Calu3 (cell line): ENCODE data around the gene SOX21. TPM values are rescaled to one million over a fixed set of nuclear protein-coding genes. Genes with fewer than 3 reads are reported as not detected.
"Not testable (repeated sequence)": the region's sequence is repeated elsewhere in the genome, so short reads cannot be mapped to it uniquely, and the experiment has no call there.

ENCODE experiments used
- BruUV-seq: library from RNA; stranded (reverse); fragments of 400-500 nt; replicated peaks from 2 replicates; lab custom pipeline; 2021; lab: Mats Ljungman, UMichigan
- CTCF ChIA-PET: fragments of 300-600 bp; sonication (Branson Sonifier 250); formaldehyde crosslinking; loops from one replicate; lab custom pipeline; 2022; ENCODE audit warnings: antibody characterized with exemption; lab: Charles Lee
- DNase-seq: peaks from one replicate; pipeline ENCODE4 v3.0.0; 2022
- H3K27ac Mint-ChIP-seq: one replicate; pipeline ENCODE4 v1.8.0; 2022; ENCODE audit warnings: mixed read lengths; ENCODE audit not compliant: unreplicated experiment
- H3K27me3 Mint-ChIP-seq: one replicate; pipeline ENCODE4 v1.8.0; 2022; ENCODE audit warnings: mixed read lengths; ENCODE audit not compliant: unreplicated experiment
- H3K36me3 Mint-ChIP-seq: one replicate; pipeline ENCODE4 v1.8.0; 2022; ENCODE audit warnings: mild to moderate bottlenecking, moderate library complexity, mixed read lengths; ENCODE audit not compliant: insufficient read depth, unreplicated experiment
- H3K4me1 Mint-ChIP-seq: one replicate; pipeline ENCODE4 v1.8.0; 2022; ENCODE audit warnings: mild to moderate bottlenecking, low read depth, mixed read lengths; ENCODE audit not compliant: unreplicated experiment
- H3K4me3 Mint-ChIP-seq: one replicate; pipeline ENCODE4 v1.8.0; 2022; ENCODE audit warnings: mild to moderate bottlenecking, low read depth, moderate library complexity, mixed read lengths; ENCODE audit not compliant: unreplicated experiment
- H3K9me3 Mint-ChIP-seq: one replicate; pipeline ENCODE4 v1.8.0; 2022; ENCODE audit warnings: low read depth, mixed read lengths; ENCODE audit not compliant: unreplicated experiment
- intact Hi-C: fragments of 100-400 bp; cut with micrococcal nuclease; formaldehyde crosslinking; loops from one replicate; pipeline ENCODE4 v1.10.0; 2022; ENCODE audit not compliant: unreplicated experiment
- total RNA-seq: library from RNA; stranded (reverse); gene quantifications from 2 replicates; pipeline ENCODE4 v1.2.3, GENCODE V29; 2022
- TF ChIP-seq, protein P1 (sequence below): fragments of 200-600 bp; IDR thresholded peaks from one replicate; pipeline ENCODE4 v1.8.0; 2022; ENCODE audit warnings: antibody characterized with exemption; ENCODE audit not compliant: unreplicated experiment

The SOX21 gene
- total RNA-seq, 1 experiment from 2014 or later = not detected

DNA sequence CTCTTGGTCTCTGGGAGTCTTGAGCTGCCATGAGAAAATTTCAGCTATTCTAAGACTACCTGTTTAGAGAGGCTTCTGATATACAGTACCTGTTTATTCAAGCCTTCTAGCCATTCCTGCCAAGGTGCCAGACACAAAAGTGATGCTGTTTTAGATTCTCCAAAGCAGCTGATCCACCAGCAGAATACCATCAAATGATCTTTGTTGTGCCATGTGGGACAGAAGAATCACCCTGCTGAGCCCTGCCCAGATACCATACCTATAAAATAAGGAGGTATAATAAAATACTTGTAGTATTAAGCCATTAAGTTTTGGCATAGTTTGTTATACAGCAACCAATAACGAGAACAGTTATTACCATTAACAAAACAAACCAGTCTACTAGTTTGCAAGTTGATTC is 14.1 kb upstream of the SOX21 start:
- no peaks in the 10 kb centered on the region for H3K4me1 Mint-ChIP-seq
- no peak overlapping the region for H3K27ac Mint-ChIP-seq
- BruUV-seq = no TSS peak
- H3K27me3 Mint-ChIP-seq = no peaks in the 10 kb centered on the region
- DNase-seq = no peak
- H3K9me3 Mint-ChIP-seq = no peaks in the 10 kb centered on the region
- H3K4me3 Mint-ChIP-seq = no peak overlapping the region
- intact Hi-C loops = no loop called here
- no peaks in the 10 kb centered on the region for H3K36me3 Mint-ChIP-seq
- CTCF ChIA-PET = no interaction called here
- TF ChIP-seq, protein P1, sequence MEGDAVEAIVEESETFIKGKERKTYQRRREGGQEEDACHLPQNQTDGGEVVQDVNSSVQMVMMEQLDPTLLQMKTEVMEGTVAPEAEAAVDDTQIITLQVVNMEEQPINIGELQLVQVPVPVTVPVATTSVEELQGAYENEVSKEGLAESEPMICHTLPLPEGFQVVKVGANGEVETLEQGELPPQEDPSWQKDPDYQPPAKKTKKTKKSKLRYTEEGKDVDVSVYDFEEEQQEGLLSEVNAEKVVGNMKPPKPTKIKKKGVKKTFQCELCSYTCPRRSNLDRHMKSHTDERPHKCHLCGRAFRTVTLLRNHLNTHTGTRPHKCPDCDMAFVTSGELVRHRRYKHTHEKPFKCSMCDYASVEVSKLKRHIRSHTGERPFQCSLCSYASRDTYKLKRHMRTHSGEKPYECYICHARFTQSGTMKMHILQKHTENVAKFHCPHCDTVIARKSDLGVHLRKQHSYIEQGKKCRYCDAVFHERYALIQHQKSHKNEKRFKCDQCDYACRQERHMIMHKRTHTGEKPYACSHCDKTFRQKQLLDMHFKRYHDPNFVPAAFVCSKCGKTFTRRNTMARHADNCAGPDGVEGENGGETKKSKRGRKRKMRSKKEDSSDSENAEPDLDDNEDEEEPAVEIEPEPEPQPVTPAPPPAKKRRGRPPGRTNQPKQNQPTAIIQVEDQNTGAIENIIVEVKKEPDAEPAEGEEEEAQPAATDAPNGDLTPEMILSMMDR = no peak

GRCh38 chr13:94722609-94723345 is 10.4 kb upstream of the SOX21 start:
- H3K4me3 Mint-ChIP-seq = no peak overlapping the region
- H3K27ac Mint-ChIP-seq = no peak overlapping the region
- H3K36me3 Mint-ChIP-seq = no peaks in the 10 kb centered on the region
- intact Hi-C loops = no loop called here
- H3K27me3 Mint-ChIP-seq = peaks cover 7% of the 10 kb centered on the region
- no peaks in the 10 kb centered on the region for H3K4me1 Mint-ChIP-seq
- TF ChIP-seq, protein P1 = no peak
- BruUV-seq = no TSS peak
- no peak for DNase-seq
- H3K9me3 Mint-ChIP-seq = no peaks in the 10 kb centered on the region
- CTCF ChIA-PET = no interaction called here

GRCh38 chr13:94718697-94719096 is 6.4 kb upstream of the SOX21 start:
- H3K9me3 Mint-ChIP-seq, H3K27ac Mint-ChIP-seq, CTCF ChIA-PET, H3K4me1 Mint-ChIP-seq, intact Hi-C loops, H3K4me3 Mint-ChIP-seq, DNase-seq, H3K36me3 Mint-ChIP-seq, BruUV-seq: not testable (repeated sequence)
- H3K27me3 Mint-ChIP-seq = peaks cover 12% of the 10 kb centered on the region

DNA sequence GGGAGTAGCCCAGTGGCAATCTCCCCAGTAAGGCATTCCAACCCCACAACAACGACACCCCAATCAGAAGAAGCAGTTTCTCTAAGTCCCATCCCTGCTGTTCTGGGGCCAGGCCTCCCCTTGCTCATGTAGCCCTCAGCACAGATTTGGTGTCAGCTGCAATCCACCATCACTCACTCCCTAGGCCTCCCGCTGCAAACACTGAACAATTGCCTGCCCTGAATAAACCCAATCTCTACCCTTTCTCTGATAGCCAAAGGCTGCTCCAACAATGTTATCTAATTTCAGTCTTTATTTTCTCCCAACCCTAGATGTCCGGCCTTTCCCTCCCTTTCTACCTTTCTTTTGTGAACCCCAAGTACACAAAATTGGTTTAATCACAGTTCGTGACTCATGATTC is 5.6 kb upstream of the SOX21 start:
- BruUV-seq = no TSS peak
- Mint-ChIP-seq H3K36me3 (no peaks in the 10 kb centered on the region), H3K27ac (no peak overlapping the region), H3K4me3 (no peak overlapping the region), H3K9me3 (no peaks in the 10 kb centered on the region), H3K27me3 (peaks cover 12% of the 10 kb centered on the region), H3K4me1 (no peaks in the 10 kb centered on the region)
- TF ChIP-seq, protein P1 = no peak
- no peak for DNase-seq
- intact Hi-C loops = no loop called here
- CTCF ChIA-PET = no interaction called here

DNA sequence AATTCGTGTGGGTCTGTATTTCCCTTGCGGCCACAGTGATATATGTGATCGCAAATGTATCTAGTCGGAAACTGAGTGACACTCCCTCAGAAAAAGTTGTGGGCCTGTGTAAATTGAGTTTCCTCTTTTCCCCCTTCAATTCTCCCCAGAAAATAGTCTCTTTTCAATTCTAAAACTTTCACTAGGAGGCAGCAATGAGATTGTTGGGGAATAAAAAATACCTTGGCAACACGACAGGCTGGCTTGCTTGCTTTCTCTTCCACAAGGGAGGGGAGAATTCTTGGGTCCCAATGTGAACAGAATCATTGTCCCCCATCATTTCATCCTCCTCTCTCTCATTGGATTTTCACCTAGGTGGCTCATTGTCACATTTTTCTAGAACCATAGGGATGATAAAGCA is 3.7 kb upstream of the SOX21 start:
- DNase-seq = no peak
- intact Hi-C loops = no loop called here
- Mint-ChIP-seq H3K4me1 (no peaks in the 10 kb centered on the region), H3K27ac (no peak overlapping the region), H3K27me3 (peaks cover 12% of the 10 kb centered on the region), H3K9me3 (no peaks in the 10 kb centered on the region), H3K36me3 (no peaks in the 10 kb centered on the region), H3K4me3 (no peak overlapping the region)
- CTCF ChIA-PET = no interaction called here
- TF ChIP-seq, protein P1 = no peak
- no TSS peak for BruUV-seq
